ENCODE measurements around the gene CRTC1.
"Not testable (repeated sequence)": the region's sequence is repeated elsewhere in the genome, so short reads cannot be mapped to it uniquely, and the experiment has no call there.

The CRTC1 gene

GRCh38 chr19:18725841-18726770 lies 42.6 kb downstream of the CRTC1 start:
- no peak for DNase-seq (ENCODE audit: low read depth in 2 of 2, low spot score in 1 of 2)

GRCh38 chr19:18726846-18727245 lies 43.4 kb downstream of the CRTC1 start:
- DNase-seq (ENCODE audit: low read depth in 2 of 2, low spot score in 1 of 2) = no peak

GRCh38 chr19:18727602-18728001 lies 44.1 kb downstream of the CRTC1 start:
- not testable (repeated sequence) for DNase-seq (ENCODE audit: low read depth in 2 of 2, low spot score in 1 of 2)

- DNase-seq (ENCODE audit: low read depth in 2 of 2, low spot score in 1 of 2) = no peak
Measured at GRCh38 chr19:18729933-18730530, 46.6 kb downstream of the CRTC1 start.

GRCh38 chr19:18730885-18731513 lies 47.5 kb downstream of the CRTC1 start:
- DNase-seq (ENCODE audit: low read depth in 2 of 2, low spot score in 1 of 2) = no peak

GRCh38 chr19:18731562-18732008 lies 48.1 kb downstream of the CRTC1 start:
- DNase-seq (ENCODE audit: low read depth in 2 of 2, low spot score in 1 of 2) = no peak

DNA sequence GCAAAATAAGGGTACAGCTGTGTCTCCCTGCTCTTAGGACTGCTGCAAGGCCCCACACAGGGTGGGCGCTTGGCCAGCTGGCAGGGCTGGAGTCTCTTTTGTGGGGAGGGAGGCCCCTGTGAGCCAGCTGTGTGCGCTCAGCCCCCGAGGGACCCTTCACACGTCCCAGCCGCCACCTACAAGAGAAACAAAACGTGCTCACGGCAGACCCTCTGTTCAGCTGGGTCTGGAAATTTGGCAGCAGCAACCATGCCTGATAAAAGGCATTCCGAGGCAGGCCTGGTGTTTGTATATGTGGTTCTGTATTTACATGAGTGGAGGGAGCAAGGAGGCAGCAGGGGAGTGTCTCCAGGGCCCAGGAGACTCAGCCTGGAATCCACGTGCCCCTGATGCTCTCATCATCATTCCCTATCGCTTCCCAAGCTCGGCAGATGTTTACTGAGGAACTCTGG lies 49.7 kb downstream of the CRTC1 start:
- no peak for DNase-seq (ENCODE audit: low read depth in 2 of 2, low spot score in 1 of 2)

- DNase-seq (ENCODE audit: low read depth in 2 of 2, low spot score in 1 of 2) = not testable (repeated sequence)
Measured at GRCh38 chr19:18733762-18734332, 50.4 kb downstream of the CRTC1 start.

DNA sequence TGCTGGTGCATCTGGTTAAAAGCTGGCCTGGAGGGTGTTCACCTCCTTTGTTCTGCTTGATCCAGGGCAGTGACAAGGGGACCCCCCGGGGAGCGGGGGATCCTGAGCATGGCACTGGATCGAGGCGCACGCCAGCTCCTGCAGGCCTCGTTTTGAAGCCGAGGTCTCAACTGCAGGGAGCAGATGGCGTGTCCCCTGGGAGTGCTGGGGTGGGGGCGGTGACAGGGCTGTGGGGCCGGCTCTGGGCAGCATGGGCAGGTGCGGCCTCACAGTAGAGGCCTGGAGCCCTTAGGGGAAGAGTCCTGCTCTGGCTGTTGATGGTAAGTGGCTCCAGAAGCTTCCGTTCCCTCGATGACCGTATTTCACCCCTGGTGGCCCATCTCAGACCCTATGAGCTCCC lies 51.8 kb downstream of the CRTC1 start:
- no peak for DNase-seq (ENCODE audit: low read depth in 2 of 2, low spot score in 1 of 2)

DNA sequence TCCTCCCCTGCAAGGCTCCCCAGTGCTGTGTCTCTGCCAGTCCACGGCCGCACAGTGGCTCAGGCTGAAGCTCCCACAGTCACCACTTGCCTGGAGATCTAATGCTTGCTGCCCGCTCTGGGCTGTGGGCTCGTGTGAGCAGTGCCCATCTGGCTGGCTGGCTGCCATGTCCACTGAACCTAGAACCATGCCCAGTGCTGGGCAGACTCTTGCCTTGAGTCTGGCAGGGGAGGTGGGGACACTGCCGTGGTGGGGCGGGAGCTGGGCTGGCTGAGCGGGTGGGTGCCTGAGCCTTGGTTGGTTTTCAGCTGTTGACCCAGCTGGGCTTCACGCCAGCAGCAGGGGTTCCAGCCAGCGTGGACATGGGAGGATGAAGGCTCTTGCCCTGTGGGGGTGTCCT lies 52.3 kb downstream of the CRTC1 start:
- DNase-seq (ENCODE audit: low read depth in 2 of 2, low spot score in 1 of 2) = no peak

DNA sequence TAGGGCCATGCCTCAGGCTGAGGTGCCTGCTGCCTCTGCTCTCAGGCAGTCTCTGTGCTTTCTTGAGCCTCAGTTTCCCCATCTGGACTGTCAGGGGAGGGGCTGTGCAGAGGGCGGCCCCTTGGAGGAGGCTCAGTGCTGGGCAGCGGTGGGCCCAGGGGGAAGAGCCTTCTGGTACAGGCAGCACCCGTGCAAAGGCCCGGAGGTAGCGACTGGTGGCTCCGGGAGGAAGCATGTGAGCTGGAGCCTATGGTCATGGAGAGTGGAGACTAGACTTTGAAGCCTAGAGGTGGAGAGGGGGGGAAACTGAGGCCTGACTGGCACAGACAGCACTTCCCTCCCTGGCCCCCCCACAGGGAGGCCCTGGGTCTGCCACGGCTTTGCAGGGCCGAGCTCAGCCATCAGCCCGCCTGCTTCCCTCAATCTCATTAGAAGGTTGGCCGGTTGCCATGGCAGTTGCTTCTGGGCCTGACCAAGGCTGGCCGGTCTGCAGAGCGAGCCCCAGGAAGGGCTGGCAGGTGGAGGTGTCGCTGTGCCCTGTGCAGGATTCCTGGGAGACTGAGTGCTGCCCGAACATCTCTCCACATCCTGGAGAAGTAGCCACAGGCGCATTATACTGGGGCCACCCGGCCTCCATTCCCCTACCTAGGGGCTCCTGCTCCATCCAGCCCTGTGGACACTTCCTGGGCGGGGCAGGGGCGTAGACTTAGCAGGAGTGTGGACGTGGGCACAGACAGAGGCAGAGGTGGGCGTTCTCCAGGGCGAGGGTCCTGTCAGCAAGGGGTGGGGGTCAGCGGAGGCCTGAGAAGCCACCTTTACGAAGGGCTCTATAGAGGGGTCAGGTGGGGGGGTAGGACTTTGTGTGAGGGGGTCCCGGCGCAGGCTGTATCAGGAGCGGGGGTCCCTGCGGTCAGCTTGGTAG lies 53.2 kb downstream of the CRTC1 start:
- no peak for DNase-seq (ENCODE audit: low read depth in 2 of 2, low spot score in 1 of 2)

- DNase-seq (ENCODE audit: low read depth in 2 of 2, low spot score in 1 of 2) = no peak
Measured at GRCh38 chr19:18737337-18737953, 54.0 kb downstream of the CRTC1 start.

DNA sequence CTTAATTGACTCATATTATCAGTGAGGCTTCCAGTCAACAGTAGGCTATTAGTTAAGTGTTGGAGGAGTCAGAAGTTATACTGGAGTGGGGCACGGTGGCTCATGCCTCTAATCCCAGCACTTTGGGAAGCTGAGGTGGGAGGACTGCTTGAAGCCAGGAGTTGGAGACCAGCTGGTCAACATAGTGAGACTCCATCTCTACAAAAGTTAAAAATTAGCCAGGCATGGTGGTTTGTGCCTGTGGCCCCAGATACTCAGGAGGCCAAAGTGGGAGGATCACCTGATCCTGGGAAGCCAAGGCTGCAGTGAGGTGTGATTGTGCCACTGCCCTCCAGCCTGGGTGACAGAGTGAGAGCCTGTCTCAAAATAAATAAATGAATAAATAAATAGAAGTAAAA lies 54.5 kb downstream of the CRTC1 start:
- no peak for DNase-seq (ENCODE audit: low read depth in 2 of 2, low spot score in 1 of 2)

DNA sequence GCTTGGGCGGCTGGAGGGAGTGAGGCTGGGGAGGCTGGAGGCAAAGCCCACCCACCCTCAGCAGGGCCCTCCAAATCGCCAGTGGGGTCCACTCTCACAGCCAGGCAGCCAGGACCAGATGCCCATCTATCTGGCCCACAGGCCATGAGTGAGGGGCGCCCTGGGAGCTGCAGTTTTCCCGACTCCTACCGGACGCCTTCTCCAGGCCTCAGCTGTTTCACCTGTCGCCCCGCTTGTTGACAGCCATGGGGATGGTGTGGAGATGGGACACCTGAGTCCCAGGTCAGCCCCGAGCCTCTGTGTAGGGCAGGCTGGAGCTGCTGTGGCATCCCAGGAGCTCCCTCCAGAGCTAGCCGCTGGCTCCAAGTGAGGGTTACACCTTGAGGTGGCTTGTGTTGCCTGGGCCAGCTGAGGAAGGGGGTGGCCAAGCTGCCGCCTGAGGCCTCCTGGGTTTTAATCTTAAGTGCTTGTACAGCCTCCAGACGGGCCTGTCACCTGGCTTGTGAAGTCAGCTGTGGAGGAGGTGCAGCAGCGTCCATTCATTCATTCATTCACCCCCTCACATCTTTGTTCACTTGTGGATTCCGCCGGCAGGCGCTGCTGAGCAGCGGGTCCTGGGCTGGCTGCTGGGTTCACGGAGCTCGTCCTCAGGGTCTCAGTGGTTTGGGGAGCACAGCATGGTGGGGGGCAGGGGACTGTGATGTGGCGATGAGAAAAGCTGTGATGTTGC lies 55.6 kb downstream of the CRTC1 start:
- no peak for DNase-seq (ENCODE audit: low read depth in 2 of 2, low spot score in 1 of 2)

GRCh38 chr19:18741124-18742121 lies 57.9 kb downstream of the CRTC1 start:
- DNase-seq (ENCODE audit: low read depth in 2 of 2, low spot score in 1 of 2) = no peak

- no peak for DNase-seq (ENCODE audit: low read depth in 2 of 2, low spot score in 1 of 2)
Measured at GRCh38 chr19:18742324-18742723, 58.8 kb downstream of the CRTC1 start.

DNA sequence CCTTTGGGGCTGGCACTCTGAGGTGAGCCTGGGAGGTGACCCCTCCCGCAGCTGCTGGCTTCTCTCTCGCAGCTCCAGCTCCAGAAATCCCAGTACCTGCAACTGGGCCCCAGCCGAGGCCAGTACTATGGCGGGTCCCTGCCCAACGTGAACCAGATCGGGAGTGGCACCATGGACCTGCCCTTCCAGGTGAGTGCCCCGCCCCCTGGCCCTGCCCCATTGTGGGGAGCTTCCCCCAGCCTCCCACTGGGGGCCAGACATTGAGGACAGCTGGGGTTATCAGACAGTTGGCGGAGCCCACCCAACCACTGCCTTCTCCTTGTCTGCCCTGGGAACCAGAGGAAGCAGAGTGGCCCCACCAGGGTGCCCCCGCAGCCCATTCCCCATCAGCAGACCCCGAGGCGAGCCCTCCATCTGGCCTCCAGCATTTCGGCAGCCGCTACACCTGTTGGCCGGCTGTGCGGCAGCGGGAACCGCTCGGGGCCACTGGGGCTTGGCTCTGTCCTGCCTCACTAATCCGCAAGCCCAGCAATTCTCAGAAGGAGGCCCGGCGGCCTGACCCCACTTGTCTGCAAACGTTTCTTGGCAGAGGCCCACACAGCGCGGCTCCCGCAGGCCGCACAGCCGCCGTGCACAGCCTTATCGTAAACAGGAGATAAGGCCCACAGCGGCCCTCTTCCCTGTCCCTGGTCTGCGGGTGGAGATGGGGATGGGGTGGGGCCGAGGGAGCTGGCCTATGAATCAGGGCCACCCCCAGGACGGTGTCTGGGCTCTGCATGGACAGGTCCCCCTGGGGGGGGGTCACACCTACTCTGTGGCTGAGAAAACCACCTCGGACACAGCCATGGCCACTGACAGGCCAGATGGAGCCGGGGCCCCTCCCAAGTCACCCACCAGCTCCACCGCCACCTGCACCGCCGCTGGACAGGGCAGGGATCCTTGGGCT lies 59.6 kb downstream of the CRTC1 start:
- DNase-seq (ENCODE audit: low read depth in 2 of 2, low spot score in 1 of 2) = no peak
